ENCODE data around the gene ZNF467.

The ZNF467 gene

GRCh38 chr7:149768931-149769330 lies 4.5 kb downstream of the ZNF467 start:
- TF ChIP-seq ZFP3 (CRISPR knock-in tag; IDR thresholded peaks at IDR 0.05) (no peak), CSRNP3 (CRISPR knock-in tag; IDR thresholded peaks at IDR 0.05) (no peak), ESRRG (CRISPR knock-in tag; IDR thresholded peaks at IDR 0.05) (no peak), TSHZ2 (CRISPR knock-in tag; IDR thresholded peaks at IDR 0.05) (no peak), SNAI2 (CRISPR knock-in tag; IDR thresholded peaks at IDR 0.05) (no peak)
- no peak for ATAC-seq

DNA sequence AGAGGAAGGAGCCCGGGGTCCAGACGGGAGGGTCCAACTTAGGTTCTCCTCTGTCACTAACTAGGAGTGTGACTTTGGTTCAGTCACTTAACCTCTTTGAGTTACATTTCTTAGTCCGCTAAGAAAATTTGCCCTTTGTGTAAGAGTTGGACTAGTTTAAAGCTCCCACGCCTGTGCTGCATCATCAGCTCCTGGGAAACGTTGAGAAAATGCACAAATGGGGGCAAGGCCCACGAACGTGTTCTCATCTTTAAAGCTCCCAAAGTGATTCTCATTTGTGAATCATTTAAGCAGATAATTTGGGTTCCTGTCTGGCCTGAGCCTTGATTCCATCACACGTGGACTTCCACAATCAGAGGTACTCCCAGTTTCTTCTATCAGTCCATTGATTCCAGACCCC lies 6.3 kb downstream of the ZNF467 start:
- TF ChIP-seq ZNF70 (CRISPR knock-in tag; IDR thresholded peaks at IDR 0.05) = no peak
- no peak for TF ChIP-seq CSRNP3 (CRISPR knock-in tag; IDR thresholded peaks at IDR 0.05)
- TF ChIP-seq ZNF8 (CRISPR knock-in tag; IDR thresholded peaks at IDR 0.05) = no peak
- TF ChIP-seq, protein P1, sequence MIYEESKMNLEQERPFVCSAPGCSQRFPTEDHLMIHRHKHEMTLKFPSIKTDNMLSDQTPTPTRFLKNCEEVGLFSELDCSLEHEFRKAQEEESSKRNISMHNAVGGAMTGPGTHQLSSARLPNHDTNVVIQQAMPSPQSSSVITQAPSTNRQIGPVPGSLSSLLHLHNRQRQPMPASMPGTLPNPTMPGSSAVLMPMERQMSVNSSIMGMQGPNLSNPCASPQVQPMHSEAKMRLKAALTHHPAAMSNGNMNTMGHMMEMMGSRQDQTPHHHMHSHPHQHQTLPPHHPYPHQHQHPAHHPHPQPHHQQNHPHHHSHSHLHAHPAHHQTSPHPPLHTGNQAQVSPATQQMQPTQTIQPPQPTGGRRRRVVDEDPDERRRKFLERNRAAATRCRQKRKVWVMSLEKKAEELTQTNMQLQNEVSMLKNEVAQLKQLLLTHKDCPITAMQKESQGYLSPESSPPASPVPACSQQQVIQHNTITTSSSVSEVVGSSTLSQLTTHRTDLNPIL (CRISPR knock-in tag; IDR thresholded peaks at IDR 0.05; ENCODE audit: low read depth) = no peak
- no peak for TF ChIP-seq ISL1 (CRISPR knock-in tag; IDR thresholded peaks at IDR 0.05)
- no peak for TF ChIP-seq CSDC2 (CRISPR knock-in tag; IDR thresholded peaks at IDR 0.05)
- no peak for TF ChIP-seq ZFP30 (CRISPR knock-in tag; IDR thresholded peaks at IDR 0.05)
- no peak for TF ChIP-seq ESRRG (CRISPR knock-in tag; IDR thresholded peaks at IDR 0.05)
- TF ChIP-seq ZFP3 (CRISPR knock-in tag; IDR thresholded peaks at IDR 0.05) = no peak
- no peak for TF ChIP-seq ZC3H10 (CRISPR knock-in tag; IDR thresholded peaks at IDR 0.05)
- TF ChIP-seq SNAI2 (CRISPR knock-in tag; IDR thresholded peaks at IDR 0.05) = no peak
- TF ChIP-seq TCF4 (CRISPR knock-in tag; IDR thresholded peaks at IDR 0.05; ENCODE audit: borderline replicate concordance) = no peak
- no peak for TF ChIP-seq RARB (CRISPR knock-in tag; IDR thresholded peaks at IDR 0.05)
- TF ChIP-seq ZNF565 (CRISPR knock-in tag; conservative IDR thresholded peaks at IDR 0.05; ENCODE audit: low read depth) = no peak
- TF ChIP-seq GLIS3 (CRISPR knock-in tag; IDR thresholded peaks at IDR 0.05) = no peak
- TF ChIP-seq OSR1 (CRISPR knock-in tag; IDR thresholded peaks at IDR 0.05) = no peak
- TF ChIP-seq, protein P2, sequence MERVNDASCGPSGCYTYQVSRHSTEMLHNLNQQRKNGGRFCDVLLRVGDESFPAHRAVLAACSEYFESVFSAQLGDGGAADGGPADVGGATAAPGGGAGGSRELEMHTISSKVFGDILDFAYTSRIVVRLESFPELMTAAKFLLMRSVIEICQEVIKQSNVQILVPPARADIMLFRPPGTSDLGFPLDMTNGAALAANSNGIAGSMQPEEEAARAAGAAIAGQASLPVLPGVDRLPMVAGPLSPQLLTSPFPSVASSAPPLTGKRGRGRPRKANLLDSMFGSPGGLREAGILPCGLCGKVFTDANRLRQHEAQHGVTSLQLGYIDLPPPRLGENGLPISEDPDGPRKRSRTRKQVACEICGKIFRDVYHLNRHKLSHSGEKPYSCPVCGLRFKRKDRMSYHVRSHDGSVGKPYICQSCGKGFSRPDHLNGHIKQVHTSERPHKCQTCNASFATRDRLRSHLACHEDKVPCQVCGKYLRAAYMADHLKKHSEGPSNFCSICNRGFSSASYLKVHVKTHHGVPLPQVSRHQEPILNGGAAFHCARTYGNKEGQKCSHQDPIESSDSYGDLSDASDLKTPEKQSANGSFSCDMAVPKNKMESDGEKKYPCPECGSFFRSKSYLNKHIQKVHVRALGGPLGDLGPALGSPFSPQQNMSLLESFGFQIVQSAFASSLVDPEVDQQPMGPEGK (CRISPR knock-in tag; IDR thresholded peaks at IDR 0.05; ENCODE audit: borderline replicate concordance) = no peak
- TF ChIP-seq BACH2 (CRISPR knock-in tag; IDR thresholded peaks at IDR 0.05; ENCODE audit: borderline replicate concordance) = no peak
- TF ChIP-seq PPARA (CRISPR knock-in tag; IDR thresholded peaks at IDR 0.05; ENCODE audit: borderline replicate concordance) = no peak
- no peak for ATAC-seq

DNA sequence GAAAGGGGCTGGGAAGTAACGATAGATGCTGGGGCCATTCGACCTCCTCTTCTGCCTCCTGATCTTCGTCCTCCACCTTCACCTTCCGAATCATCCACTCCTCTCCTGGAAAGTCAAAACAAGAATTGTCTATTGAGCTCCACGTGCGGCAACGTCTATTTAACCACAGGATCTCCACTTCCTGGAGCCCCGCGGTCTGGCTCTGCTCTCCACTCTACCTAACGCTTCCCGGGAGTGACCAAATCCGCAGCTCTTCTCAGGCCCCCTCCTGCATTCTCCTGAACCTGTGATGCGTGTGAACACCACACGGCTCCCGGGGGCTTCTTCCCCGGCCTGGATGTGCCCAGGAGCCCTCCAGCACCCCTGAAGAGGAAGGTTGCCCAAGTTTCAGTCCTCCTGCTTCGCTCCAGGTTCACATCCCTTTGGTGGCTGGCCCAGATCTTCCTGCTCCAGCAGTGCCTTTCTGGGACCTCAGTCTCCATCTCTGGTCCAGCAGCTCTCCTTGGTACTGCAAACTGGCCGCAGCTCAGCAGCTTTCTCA lies 7.2 kb downstream of the ZNF467 start:
- TF ChIP-seq ZFP3 (CRISPR knock-in tag; IDR thresholded peaks at IDR 0.05) (no peak), SNAI2 (CRISPR knock-in tag; IDR thresholded peaks at IDR 0.05) (no peak), PPARA (CRISPR knock-in tag; IDR thresholded peaks at IDR 0.05; ENCODE audit: borderline replicate concordance) (no peak), CSDC2 (CRISPR knock-in tag; IDR thresholded peaks at IDR 0.05) (no peak), ZNF70 (CRISPR knock-in tag; IDR thresholded peaks at IDR 0.05) (no peak), TOX (CRISPR knock-in tag; IDR thresholded peaks at IDR 0.05; ENCODE audit: borderline replicate concordance) (no peak), CSRNP3 (CRISPR knock-in tag; IDR thresholded peaks at IDR 0.05) (no peak), RARB (CRISPR knock-in tag; IDR thresholded peaks at IDR 0.05) (no peak), GLIS3 (CRISPR knock-in tag; IDR thresholded peaks at IDR 0.05) (no peak), ZNF8 (CRISPR knock-in tag; IDR thresholded peaks at IDR 0.05) (no peak), TCF4 (CRISPR knock-in tag; IDR thresholded peaks at IDR 0.05; ENCODE audit: borderline replicate concordance) (no peak), TSHZ2 (CRISPR knock-in tag; IDR thresholded peaks at IDR 0.05) (no peak)
- ATAC-seq = 0 out of 3 replicates have a peak, but pooled peaks have one; percentile 4

All from SK-N-SH treated with all-trans-retinoic acid at 6 μM for 48 hours (cell line).